Activated gamma-delta T cell (primary cell): Measurements from ENCODE around the gene HLA-DOA.

Experiments used
- DNase-seq: peaks from one replicate; lab custom pipeline; 2025; lab: John Stamatoyannopoulos, UW

The HLA-DOA gene

GRCh38 chr6:33017018-33017417, 7.6 kb upstream of the HLA-DOA start:
- DNase-seq = no peak

GRCh38 chr6:33015798-33016197, 6.4 kb upstream of the HLA-DOA start:
- DNase-seq = no peak

GRCh38 chr6:33014841-33015634, 5.6 kb upstream of the HLA-DOA start:
- DNase-seq = no peak

- no peak for DNase-seq
Measured at GRCh38 chr6:33013608-33014007, 4.2 kb upstream of the HLA-DOA start.

- no peak for DNase-seq
Measured at GRCh38 chr6:33010356-33010755, 965 bp upstream of the HLA-DOA start.

- DNase-seq = no peak
Measured at GRCh38 chr6:33007831-33008400, 1.5 kb downstream of the HLA-DOA start.

- DNase-seq = no peak
Measured at GRCh38 chr6:33004940-33005339, 4.5 kb downstream of the HLA-DOA start.

- DNase-seq = no peak
Measured at GRCh38 chr6:33001685-33002084, 7.7 kb downstream of the HLA-DOA start.

GRCh38 chr6:33000055-33000454, 9.3 kb downstream of the HLA-DOA start:
- DNase-seq = no peak

- DNase-seq = no peak
Measured at GRCh38 chr6:32995448-32995847, 13.9 kb downstream of the HLA-DOA start.

GRCh38 chr6:32993363-32993973, 15.9 kb downstream of the HLA-DOA start:
- DNase-seq = no peak

GRCh38 chr6:32991972-32992371, 17.4 kb downstream of the HLA-DOA start:
- no peak for DNase-seq

GRCh38 chr6:32989368-32989767, 20.0 kb downstream of the HLA-DOA start:
- DNase-seq = no peak

GRCh38 chr6:32984622-32985389, 24.6 kb downstream of the HLA-DOA start:
- no peak for DNase-seq

GRCh38 chr6:32983964-32984621, 25.3 kb downstream of the HLA-DOA start:
- DNase-seq = no peak

GRCh38 chr6:32983493-32983848, 25.9 kb downstream of the HLA-DOA start:
- DNase-seq = no peak

GRCh38 chr6:32982702-32983492, 26.5 kb downstream of the HLA-DOA start:
- DNase-seq = no peak

GRCh38 chr6:32982084-32982701, 27.2 kb downstream of the HLA-DOA start:
- DNase-seq = no peak

GRCh38 chr6:32980488-32981038, 28.8 kb downstream of the HLA-DOA start:
- no peak for DNase-seq

GRCh38 chr6:32979720-32980487, 29.5 kb downstream of the HLA-DOA start:
- no peak for DNase-seq
